Neural progenitor cell (in vitro differentiated cells): Measurements from ENCODE around the gene CPNE4.

ENCODE experiments used
- CTCF ChIP-seq: fragments of 200-600 bp; sonication (generic); IDR thresholded peaks from 2 replicates; pipeline ENCODE4 v1.5.1; 2017; ENCODE audit warnings: antibody characterized with exemption, mild to moderate bottlenecking
- EZH2phosphoT487 ChIP-seq: fragments of 200-600 bp; sonication (generic); IDR thresholded peaks from 2 replicates; pipeline ENCODE4 v1.6.1; 2017; ENCODE audit warnings: antibody characterized with exemption

GRCh38 chr3:132037056-132037455 is 2.2 kb upstream of the CPNE4 start:
- TF ChIP-seq CTCF (no peak), EZH2phosphoT487 (no peak)
